Measurements from ENCODE around the gene TENM3. TPM values are rescaled to one million over a fixed set of nuclear protein-coding genes. Genes with fewer than 3 reads are reported as not detected.

TENM3 gene
- total RNA-seq, 1 donor from 2014 or later: 106 TPM

DNA sequence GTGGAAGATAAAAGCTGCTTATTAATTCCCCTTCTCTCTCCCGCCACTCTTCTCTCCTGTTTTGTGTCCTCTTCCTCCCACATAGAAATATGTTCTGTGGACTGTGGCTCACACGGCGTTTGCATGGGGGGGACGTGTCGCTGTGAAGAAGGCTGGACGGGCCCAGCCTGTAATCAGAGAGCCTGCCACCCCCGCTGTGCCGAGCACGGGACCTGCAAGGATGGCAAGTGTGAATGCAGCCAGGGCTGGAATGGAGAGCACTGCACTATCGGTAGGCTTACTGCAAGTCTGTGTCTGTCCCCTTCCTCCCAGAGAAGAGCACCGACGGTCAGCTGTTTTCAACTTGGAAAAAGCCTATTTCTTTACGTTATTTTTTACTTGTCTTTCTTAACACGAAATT lies 444.9 kb downstream of the TENM3 start:
- TF ChIP-seq, protein P1, sequence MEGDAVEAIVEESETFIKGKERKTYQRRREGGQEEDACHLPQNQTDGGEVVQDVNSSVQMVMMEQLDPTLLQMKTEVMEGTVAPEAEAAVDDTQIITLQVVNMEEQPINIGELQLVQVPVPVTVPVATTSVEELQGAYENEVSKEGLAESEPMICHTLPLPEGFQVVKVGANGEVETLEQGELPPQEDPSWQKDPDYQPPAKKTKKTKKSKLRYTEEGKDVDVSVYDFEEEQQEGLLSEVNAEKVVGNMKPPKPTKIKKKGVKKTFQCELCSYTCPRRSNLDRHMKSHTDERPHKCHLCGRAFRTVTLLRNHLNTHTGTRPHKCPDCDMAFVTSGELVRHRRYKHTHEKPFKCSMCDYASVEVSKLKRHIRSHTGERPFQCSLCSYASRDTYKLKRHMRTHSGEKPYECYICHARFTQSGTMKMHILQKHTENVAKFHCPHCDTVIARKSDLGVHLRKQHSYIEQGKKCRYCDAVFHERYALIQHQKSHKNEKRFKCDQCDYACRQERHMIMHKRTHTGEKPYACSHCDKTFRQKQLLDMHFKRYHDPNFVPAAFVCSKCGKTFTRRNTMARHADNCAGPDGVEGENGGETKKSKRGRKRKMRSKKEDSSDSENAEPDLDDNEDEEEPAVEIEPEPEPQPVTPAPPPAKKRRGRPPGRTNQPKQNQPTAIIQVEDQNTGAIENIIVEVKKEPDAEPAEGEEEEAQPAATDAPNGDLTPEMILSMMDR (IDR thresholded peaks at IDR 0.05; ENCODE audit: unreplicated experiment): no peak
- no peak overlapping the region for H3K27ac Mint-ChIP-seq
- peaks cover 36% of the 10 kb centered on the region for H3K36me3 Mint-ChIP-seq
- H3K4me3 Mint-ChIP-seq: no peak overlapping the region
- peaks cover 7% of the 10 kb centered on the region for H3K4me1 Mint-ChIP-seq
- H3K27me3 Mint-ChIP-seq (ENCODE audit: low read depth): no peaks in the 10 kb centered on the region
- DNase-seq (ENCODE audit: low spot score in 2 of 2, unreplicated experiment in 2 of 2): no peak
- no peaks in the 10 kb centered on the region for H3K9me3 Mint-ChIP-seq

DNA sequence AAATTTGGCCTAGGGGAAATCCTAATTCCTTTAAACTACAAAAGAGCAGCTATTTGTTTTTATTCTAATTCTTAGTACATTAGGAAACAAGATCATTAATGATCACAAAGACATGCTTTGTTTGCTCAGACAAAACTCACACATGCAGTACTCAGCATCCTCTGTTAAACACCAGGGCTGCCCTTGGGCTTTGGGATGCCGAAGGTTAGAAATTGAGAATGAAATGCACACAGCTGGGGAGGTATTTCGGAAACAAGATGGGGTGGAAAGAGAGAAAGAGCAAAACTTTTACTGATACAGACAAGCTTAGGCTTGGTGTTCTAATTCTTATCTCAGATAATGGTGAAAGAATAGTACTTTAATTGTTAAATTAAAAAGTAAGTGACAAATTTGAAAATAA lies 451.3 kb downstream of the TENM3 start:
- no peak overlapping the region for H3K27ac Mint-ChIP-seq

DNA sequence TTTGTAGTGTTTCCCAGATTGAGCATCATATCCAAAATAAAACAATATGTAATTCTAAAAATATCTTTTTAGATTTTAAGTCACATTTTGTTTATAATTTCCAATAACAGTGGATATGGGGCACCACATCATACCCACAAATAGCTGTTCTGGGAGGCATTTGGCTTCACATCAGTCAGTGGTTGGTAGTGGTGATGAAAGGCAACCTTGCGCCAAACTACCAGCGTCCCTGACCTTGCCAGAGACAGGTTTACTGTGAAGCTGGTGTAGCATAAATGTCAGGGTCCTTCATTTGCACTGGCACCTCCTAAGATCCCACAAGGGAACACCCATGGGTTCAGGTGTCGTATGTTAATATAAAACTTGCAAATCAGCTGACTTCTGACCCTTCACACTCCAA lies 451.8 kb downstream of the TENM3 start:
- TF ChIP-seq, protein P1 (IDR thresholded peaks at IDR 0.05; ENCODE audit: unreplicated experiment): no peak
- Mint-ChIP-seq H3K4me3 (no peak overlapping the region), H3K9me3 (no peaks in the 10 kb centered on the region), H3K36me3 (peaks cover 21% of the 10 kb centered on the region), H3K27me3 (ENCODE audit: low read depth) (no peaks in the 10 kb centered on the region), H3K4me1 (peaks cover 19% of the 10 kb centered on the region), H3K27ac (no peak overlapping the region)
- DNase-seq (ENCODE audit: low spot score in 2 of 2, unreplicated experiment in 2 of 2): no peak

More for the DNA sequence above, 451.3 kb downstream of the TENM3 start:
- no peak for DNase-seq (ENCODE audit: low spot score in 2 of 2, unreplicated experiment in 2 of 2)
- TF ChIP-seq, protein P1 (IDR thresholded peaks at IDR 0.05; ENCODE audit: unreplicated experiment): no peak
- Mint-ChIP-seq H3K27me3 (ENCODE audit: low read depth) (no peaks in the 10 kb centered on the region), H3K36me3 (peaks cover 26% of the 10 kb centered on the region), H3K4me3 (no peak overlapping the region), H3K9me3 (no peaks in the 10 kb centered on the region), H3K4me1 (peaks cover 15% of the 10 kb centered on the region)

DNA sequence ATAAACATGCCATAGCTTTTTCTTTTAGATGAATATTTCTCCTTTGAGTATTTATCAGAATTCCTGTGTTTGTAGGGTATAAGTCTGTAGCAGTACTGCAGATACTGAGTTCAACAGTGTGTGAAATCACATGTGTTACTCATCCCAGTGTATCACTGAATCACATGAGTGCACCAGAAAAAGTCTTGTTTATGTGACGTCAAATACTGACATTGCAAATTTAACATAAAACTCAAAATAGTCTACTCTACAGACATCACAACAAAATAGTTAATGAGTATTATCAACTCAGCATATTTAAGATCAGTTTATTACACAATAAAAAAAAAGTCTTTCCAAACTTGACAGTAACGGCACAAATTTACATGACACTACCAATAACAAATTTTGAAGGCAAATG lies 452.6 kb downstream of the TENM3 start:
- TF ChIP-seq, protein P1 (IDR thresholded peaks at IDR 0.05; ENCODE audit: unreplicated experiment): no peak
- Mint-ChIP-seq H3K36me3 (peaks cover 15% of the 10 kb centered on the region), H3K27me3 (ENCODE audit: low read depth) (no peaks in the 10 kb centered on the region), H3K27ac (no peak overlapping the region), H3K4me1 (peaks cover 24% of the 10 kb centered on the region), H3K9me3 (no peaks in the 10 kb centered on the region), H3K4me3 (no peak overlapping the region)
- DNase-seq (ENCODE audit: low spot score in 2 of 2, unreplicated experiment in 2 of 2): no peak

DNA sequence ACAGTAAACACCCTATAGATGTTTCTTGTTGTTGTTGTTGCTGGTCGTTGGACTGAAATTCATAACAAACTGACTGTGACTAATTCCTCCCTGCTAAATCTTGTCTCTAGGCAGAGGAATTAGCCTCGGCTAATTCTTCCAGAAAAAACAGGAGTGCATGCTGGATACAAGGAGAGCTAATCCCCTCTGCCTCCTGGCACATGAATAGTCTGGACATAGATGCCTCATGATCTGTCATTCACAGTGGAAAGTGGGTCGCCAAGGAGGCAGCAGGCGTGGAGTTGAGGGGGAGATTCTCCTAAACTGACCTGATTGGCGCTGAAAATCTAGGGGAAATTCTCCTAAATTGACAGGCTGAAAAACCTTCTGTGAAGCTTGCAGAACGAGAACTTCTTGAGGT lies 453.9 kb downstream of the TENM3 start:
- no peak overlapping the region for H3K27ac Mint-ChIP-seq

More for the DNA sequence above, 453.9 kb downstream of the TENM3 start:
- Mint-ChIP-seq H3K27me3 (ENCODE audit: low read depth) (no peaks in the 10 kb centered on the region), H3K36me3 (peaks cover 9% of the 10 kb centered on the region), H3K9me3 (no peaks in the 10 kb centered on the region), H3K4me3 (no peak overlapping the region), H3K4me1 (peaks cover 24% of the 10 kb centered on the region)
- TF ChIP-seq, protein P1 (IDR thresholded peaks at IDR 0.05; ENCODE audit: unreplicated experiment): no peak
- DNase-seq (ENCODE audit: low spot score in 2 of 2, unreplicated experiment in 2 of 2): no peak

Measured in mesothelial cell of epicardium (in vitro differentiated cells).